Loucy (cell line): Measurements from ENCODE around the gene SEPTIN11.

Experiments
- CTCF ChIP-seq: fragments of 200-600 bp; sonication (generic); conservative IDR thresholded peaks from 2 replicates; pipeline ENCODE4 v1.5.1; 2014; ENCODE audit warnings: mild to moderate bottlenecking, antibody characterized with exemption, low read length
- EZH2phosphoT487 ChIP-seq: fragments of 200-600 bp; IDR thresholded peaks from 2 replicates; pipeline ENCODE4 v1.6.1; 2018; ENCODE audit warnings: antibody characterized with exemption, mild to moderate bottlenecking, moderate library complexity, borderline replicate concordance

GRCh38 chr4:76947369-76947768, 2.2 kb upstream of the SEPTIN11 start:
- TF ChIP-seq CTCF, result no peak
- no peak for TF ChIP-seq EZH2phosphoT487
